Neutrophil (primary cell): ENCODE data around the gene RRM1.

Experiments used
- H3K27ac ChIP-seq: fragments of 200-600 bp; sonication (generic); 2 replicates; pipeline ENCODE4 v1.5.1; 2016; ENCODE audit warnings: mild to moderate bottlenecking, moderate library complexity
- H3K27me3 ChIP-seq: fragments of 200-600 bp; sonication (generic); 2 replicates; pipeline ENCODE4 v1.6.0; 2016; ENCODE audit warnings: mild to moderate bottlenecking
- H3K36me3 ChIP-seq: fragments of 200-600 bp; sonication (generic); 2 replicates; pipeline ENCODE4 v1.5.1; 2017
- H3K4me1 ChIP-seq, 2 experiments: fragments of 200-600 bp in 1 of 2; sonication (generic) in 1 of 2; 1 replicate in 1 of 2; 2 replicates in 1 of 2; pipeline versions ENCODE4 v1.5.1 to v1.6.1; 2013 to 2016; ENCODE audit warnings: low read depth in 1 of 2, low read length in 1 of 2, mild to moderate bottlenecking in 1 of 2, moderate library complexity in 1 of 2; ENCODE audit not compliant: control insufficient read depth in 1 of 2, insufficient read depth in 1 of 2
- H3K4me3 ChIP-seq, 2 experiments: fragments of 200-600 bp in 1 of 2; sonication (generic) in 1 of 2; 1 replicate in 1 of 2; 2 replicates in 1 of 2; pipeline ENCODE4 v1.5.1; 2013 to 2016; ENCODE audit warnings: low read depth in 1 of 2, low read length in 1 of 2, mild to moderate bottlenecking in 1 of 2, moderate library complexity in 1 of 2
- H3K9me3 ChIP-seq: fragments of 200-600 bp; sonication (generic); 2 replicates; pipeline ENCODE4 v1.5.1; 2016
- CTCF ChIP-seq: fragments of 200-600 bp; sonication (generic); IDR thresholded peaks from 2 replicates; pipeline ENCODE4 v1.5.1; 2016; ENCODE audit warnings: antibody characterized with exemption

Gene RRM1

DNA sequence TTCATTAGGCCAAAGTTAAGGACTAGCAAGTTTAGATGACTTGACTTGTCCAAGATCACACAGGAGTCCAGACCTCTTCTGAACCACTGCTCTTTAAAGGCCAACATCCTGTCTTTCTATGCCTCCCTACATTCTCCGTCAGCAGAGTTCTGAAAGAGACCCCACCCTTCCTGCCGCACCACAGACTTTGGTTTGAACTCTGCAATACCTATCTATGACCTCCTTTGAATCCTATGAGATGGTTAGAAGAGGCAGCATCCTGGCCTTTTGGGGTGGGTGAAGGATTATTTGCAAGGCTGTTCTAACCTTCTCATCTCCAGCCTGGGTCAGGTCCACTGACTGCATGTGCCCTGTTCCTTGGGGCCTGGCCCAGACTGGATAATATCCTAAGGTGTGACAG lies 4.3 kb upstream of the RRM1 start:
- TF ChIP-seq CTCF = no peak
- Histone ChIP-seq H3K4me3 (no peak overlapping the region), H3K36me3 (peaks cover 62% of the 10 kb centered on the region), H3K27ac (no peak overlapping the region), H3K4me1 (peaks cover 8 to 10% of the 10 kb centered on the region in 2 experiments), H3K27me3 (no peaks in the 10 kb centered on the region), H3K9me3 (no peaks in the 10 kb centered on the region)

DNA sequence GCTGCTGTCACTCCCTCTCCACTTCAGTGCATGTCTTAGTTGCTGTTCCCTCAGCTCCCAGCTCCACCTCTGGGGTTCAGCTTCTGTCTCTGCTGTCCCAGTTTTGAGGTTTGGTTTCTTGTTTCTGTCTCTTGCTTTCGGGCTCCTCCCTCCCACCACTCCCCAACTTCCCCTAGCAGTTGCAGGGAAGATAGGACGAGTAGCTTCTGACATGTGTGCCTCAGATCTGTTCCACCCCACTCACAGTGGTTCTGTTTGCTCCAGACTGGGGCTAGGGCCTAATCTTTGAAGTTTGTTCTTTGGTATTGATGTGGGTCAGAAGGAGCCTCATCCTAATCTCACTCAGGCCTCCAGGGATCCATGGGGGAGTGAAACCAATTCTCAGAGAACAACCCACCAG lies 2.6 kb upstream of the RRM1 start:
- no peaks in the 10 kb centered on the region for H3K27me3 ChIP-seq
- H3K9me3 ChIP-seq = no peaks in the 10 kb centered on the region
- peaks cover 17 to 20% of the 10 kb centered on the region in 2 experiments for H3K4me1 ChIP-seq
- H3K36me3 ChIP-seq = peaks cover 50% of the 10 kb centered on the region
- no peak for TF ChIP-seq CTCF
- H3K4me3 ChIP-seq = no peak overlapping the region
- H3K27ac ChIP-seq = no peak overlapping the region

GRCh38 chr11:4093519-4094347 lies 866 bp upstream of the RRM1 start:
- Histone ChIP-seq H3K27me3 (no peaks in the 10 kb centered on the region), H3K36me3 (peaks cover 33% of the 10 kb centered on the region), H3K4me1 (peaks cover 17 to 20% of the 10 kb centered on the region in 2 experiments), H3K9me3 (no peaks in the 10 kb centered on the region), H3K4me3 (peak overlapping the region; percentile 63 to 82), H3K27ac (peak overlapping the region; percentile 71)
- TF ChIP-seq CTCF = no peak

GRCh38 chr11:4095509-4096230 lies 1.1 kb downstream of the RRM1 start:
- peaks cover 19% of the 10 kb centered on the region for H3K36me3 ChIP-seq
- TF ChIP-seq CTCF = no peak
- no peaks in the 10 kb centered on the region for H3K27me3 ChIP-seq
- peak overlapping the region; percentile 63 to 82 for H3K4me3 ChIP-seq
- H3K27ac ChIP-seq = peak overlapping the region; percentile 71
- H3K4me1 ChIP-seq = peaks cover 17 to 20% of the 10 kb centered on the region in 2 experiments
- H3K9me3 ChIP-seq = no peaks in the 10 kb centered on the region

DNA sequence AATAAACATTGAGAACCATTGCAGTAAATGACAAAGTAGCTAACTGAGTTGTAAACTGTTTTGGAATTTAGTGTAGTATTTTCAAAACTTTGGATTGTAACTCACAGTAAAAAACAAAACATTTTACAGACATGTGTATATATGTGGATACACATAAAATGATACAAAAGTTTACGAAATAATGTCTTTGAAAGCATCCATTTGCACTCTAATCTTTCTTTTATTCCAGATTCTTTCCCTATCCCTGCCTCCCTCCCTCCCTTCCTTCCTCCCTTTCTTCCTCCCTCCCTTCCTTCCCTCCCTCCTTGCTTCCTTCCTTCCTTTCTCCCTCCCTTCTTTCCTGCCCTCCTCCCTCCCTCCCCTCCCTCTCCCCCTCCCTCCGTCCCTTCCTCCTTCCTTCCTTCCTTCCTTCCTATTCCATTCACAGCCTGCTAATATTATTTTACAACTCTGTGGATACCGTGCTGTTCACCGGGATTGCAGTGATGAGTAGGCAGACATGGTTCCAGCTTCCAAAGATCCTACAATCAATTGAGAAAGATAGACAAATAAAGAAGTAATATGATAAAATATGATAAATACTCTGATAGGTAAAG lies 3.5 kb downstream of the RRM1 start:
- Histone ChIP-seq H3K27me3 (no peaks in the 10 kb centered on the region), H3K4me3 (no peak overlapping the region), H3K9me3 (no peaks in the 10 kb centered on the region), H3K4me1 (peaks cover 17 to 20% of the 10 kb centered on the region in 2 experiments), H3K27ac (no peak overlapping the region), H3K36me3 (no peaks in the 10 kb centered on the region)
- no peak for TF ChIP-seq CTCF
